T47D (cell line): Measurements from ENCODE around the gene OR6K6.

ENCODE experiments used
- DNase-seq, 2 experiments: peaks; one replicate each; pipeline versions ENCODE4 v3.0.0 to v3.0.0-alpha.2; 2011 to 2012; ENCODE audit warnings: low read depth in 1 of 2, low spot score in 1 of 2
- JUND ChIP-seq: IDR thresholded peaks from 2 replicates; pipeline ENCODE4 v1.6.1; 2012; ENCODE audit warnings: low read depth
- in situ Hi-C: cut with HindIII; loops from 2 replicates; pipeline ENCODE4 v1.10.0; 2016; ENCODE audit warnings: low sequenced_read_pairs, low pct_unique_long_range_greater_than_20kb

OR6K6 gene

DNA sequence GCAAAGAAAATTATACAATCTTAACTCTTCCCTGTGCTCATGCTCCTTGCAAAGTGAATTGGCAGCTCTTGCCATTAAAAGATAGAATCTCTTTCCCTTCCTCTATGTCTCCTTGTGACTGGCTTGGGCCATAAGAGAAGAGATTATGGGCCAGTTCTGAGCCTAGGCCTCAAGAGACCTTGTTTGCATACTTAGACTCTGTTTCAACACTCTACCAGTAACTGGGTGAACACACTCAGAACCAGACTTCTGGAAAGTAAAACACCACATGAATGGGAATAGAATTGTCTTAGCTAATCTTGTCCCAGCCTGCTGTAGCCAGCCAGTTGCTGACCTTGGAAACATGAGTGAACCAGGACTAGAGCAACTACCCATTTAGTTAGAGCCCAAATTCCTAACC, 18.7 kb upstream of the OR6K6 start:
- no peak for DNase-seq
- in situ Hi-C loops = no loop called here
- TF ChIP-seq JUND = no peak

DNA sequence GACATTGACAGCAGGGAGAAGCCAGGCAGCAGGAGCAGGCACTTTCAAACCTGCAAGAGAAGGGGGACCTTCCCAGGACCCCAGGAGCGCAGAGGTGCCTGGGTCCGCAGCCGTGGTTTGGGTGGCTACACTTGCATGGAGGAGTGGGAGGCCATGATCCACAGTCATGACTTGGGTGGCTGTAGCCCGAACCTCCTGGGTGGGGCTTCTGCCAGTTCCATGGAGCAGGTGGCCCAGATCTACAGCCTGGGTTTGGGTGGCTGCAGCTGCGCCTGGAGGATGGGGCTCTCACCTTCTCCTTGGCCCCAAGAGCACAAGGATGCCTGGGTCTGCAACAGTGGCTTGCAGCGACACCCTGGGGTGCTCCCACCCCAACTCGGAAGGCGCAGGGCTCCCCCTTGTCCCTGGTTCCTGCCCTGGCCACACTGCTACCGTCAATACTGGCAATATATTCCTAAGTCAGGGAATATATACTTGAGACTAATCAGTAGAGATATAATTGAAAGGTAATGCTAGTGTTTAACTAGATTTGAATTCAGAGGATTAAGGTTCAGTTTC, 2.3 kb upstream of the OR6K6 start:
- no peak for DNase-seq
- TF ChIP-seq JUND = no peak
- in situ Hi-C loops = no loop called here

DNA sequence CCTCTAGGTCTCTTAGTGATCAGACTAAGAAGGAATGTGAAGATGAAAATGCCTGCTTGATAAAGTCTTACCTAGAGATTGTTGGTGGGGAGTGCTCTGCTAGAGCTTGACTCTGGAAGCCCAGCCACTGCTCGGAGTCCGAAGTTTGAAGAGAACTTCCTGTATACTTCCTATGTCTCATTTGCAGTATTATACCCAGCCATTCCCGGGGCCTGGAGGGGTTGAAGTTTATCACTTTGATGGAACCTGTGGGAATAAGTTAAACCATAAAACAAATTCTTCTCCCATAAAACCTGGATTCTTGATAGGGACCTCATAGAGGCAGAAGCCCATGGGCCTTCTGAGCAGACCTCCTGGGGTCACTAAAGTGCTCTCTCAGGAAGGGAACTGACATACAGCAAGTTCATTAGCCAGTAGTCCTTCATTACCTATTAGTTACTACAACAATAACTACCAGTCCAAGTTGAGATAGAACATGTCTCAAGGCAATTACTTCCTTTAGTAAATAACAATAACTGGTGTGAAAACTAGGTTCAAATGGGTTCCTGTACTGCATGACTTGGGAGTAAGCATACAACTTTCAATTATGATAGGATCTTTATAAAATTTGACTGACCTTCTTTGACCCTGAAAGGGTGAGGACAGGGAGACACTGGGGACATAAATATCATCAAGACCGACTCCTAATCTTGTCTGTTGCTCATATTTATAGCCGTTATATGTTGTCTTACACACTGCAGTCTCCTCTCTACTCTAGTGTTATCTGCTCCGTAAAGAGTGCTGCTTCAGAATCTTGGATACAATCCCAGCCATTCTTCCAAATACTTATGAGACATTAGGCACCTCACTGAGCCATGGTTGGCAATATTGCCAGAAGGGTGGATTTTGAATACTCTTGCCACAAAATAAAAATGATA, 17.7 kb downstream of the OR6K6 start, which contains the start of gene OR6N1:
Gene OR6N1 (minus strand): TSS at position 246 of the 917 bp plus-strand sequence. CDS start 5,513 bp downstream, outside the sequence.
- no peak for TF ChIP-seq JUND
- in situ Hi-C loops = no loop called here
- DNase-seq = no peak

DNA sequence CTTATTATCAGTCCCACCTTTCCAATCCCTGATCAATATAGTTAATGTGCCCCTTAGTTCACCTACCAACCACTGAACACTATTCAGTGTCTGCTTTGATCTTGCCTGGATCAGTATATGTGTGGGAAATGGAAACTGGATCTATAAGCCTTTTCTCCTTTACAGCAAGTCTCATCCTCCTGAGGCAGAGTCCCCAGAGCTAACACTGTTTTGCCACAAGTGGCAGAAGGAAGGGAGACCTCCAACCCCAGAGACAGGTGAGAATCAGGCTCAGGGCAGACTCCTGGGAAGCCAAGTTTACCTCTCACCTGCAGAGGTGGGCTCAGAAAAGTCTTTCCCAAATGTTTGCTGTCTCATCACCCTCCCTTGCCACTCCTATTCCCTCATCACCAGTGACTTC, 26.6 kb downstream of the OR6K6 start, which contains the start of gene OR6N2:
Gene OR6N2 (minus strand): TSS at position 101 of the 400 bp plus-strand sequence. CDS start 3,569 bp downstream, outside the sequence.
- in situ Hi-C loops = no loop called here
- DNase-seq = no peak
- no peak for TF ChIP-seq JUND

DNA sequence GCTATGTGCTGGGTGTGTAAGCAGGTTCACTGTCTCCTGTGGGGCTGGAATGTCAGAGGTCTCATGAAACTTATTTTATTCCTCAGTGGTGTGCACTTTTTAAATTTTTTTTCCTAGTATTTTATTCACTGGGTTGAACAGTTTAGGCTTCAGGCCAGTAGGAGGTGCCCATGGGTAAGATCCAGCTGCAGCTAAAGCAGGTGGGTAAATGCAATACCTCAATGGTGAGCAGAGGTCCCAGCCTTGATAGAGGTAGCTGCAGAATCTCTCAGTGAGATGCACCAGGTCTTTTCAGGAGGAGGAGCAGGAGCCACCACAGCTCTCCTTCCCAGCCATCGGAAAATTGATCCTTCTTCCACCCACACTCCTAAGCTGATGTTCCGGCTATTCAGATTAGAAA, 39.1 kb downstream of the OR6K6 start:
- in situ Hi-C loops = no loop called here
- DNase-seq = no peak
- TF ChIP-seq JUND = no peak

DNA sequence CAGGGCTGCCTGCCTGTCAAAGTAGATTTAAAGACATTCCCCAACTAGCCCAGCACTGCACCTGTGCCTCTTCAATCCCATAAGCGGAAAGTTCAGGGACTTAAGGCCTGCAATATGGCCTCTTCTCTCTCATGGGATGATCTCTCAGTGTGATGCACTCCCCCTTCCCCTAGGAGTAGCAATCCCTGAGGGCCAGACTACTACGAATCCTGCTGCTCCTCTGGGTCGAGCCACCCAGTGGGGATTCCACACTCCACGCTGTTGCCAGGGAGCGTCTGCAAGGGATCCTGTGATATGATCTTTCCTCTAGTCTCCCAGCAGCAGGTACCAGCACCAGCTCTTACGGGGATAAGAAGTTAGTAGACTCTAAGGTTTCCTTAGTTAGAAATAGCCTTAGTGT, 39.7 kb downstream of the OR6K6 start:
- in situ Hi-C loops = no loop called here
- TF ChIP-seq JUND = no peak
- no peak for DNase-seq

DNA sequence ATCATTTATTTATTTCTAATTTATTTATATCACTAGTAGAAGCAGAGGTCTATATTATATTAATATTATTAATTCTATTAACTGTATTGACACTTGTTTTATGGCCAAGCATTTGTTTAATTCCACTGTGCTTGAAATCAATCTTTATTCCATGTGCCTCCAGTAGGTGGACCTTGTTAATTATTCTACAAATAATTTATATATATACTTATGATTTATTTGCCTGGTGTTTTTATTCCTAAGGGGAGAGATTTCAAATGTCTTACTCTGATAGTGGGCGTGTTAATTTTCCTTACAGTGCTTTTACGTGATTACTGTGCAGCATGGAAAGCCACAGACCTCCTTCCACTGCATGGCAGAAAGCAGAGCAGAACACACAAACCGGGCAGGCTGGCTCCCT, 44.0 kb downstream of the OR6K6 start:
- DNase-seq = no peak
- in situ Hi-C loops = no loop called here
- TF ChIP-seq JUND = no peak

DNA sequence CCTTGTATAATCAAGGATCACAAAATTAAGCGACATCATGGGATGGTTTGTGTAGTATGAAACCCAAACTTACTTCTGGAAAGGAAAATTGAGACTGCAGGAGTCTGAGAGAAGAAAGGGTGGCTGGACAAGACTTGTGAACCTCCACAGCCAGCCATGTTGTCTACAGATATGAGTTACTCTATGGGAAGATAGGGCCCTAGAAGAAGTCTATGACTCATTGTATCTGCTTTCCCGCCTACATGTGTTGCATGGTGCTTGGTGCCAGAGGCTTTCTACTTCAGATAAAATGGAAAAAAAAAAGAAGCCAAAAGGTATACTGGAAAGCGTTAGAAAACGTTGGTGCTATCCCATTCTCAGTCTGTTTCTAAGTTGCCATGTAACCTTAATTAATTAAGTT, 45.2 kb downstream of the OR6K6 start:
- in situ Hi-C loops = no loop called here
- no peak for TF ChIP-seq JUND
- DNase-seq = no peak

DNA sequence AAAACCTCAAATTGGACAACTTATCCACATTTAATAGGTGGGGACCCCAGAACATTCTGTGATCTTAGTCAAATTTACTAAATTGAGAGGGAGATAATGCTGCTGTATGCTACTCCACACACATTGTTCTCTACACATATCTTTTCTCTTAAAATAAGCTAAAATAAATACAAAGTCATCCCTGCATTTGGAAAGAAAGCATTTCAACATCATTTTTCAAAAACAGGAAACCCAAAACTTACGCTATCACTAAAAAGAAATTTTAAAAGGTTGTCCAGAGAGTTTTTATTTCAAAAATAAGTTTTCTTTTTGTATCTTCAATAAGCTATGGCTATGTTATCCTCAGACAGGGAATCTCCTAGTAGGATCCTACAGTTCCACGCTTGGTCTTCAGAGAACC, 46.0 kb downstream of the OR6K6 start:
- DNase-seq = no peak
- TF ChIP-seq JUND = no peak
- in situ Hi-C loops = no loop called here

DNA sequence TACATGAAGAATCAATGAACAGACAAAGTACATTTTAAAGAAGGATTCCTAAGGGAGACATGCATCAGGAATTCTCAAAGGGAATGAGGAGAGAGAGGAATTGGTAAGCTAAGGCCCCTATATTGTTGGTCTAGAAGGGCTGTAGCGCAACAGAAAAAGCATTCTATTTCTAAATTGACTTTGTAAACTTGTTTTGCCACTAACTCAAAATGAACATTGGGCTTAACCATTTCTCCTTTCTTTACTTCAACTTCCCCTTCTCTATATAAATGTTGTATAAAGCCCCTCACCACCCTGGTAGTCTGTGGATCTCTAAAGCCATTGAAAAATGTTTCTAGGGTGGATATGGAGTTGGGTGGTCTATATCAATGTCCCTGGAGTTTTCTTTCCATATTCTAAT, 46.9 kb downstream of the OR6K6 start:
- in situ Hi-C loops = no loop called here
- no peak for TF ChIP-seq JUND
- DNase-seq = no peak

DNA sequence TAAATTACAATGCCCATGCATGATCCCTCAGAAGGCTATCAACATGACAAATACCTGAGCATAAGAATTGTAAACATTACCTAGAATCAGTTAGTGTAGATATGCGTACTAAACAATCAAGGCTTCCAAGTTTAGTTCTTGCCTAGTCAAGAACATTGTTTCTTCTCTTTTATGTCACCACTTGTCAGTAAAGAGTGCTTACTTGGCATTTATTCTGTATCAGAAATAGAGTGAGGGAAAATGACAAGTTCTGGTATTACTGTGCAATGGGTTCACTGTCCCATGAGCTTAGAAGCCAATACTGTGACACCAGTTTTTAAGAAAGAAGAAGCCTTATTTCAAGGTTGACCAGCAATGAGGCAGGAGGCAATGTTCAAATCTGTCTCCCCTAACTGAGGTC, 49.2 kb downstream of the OR6K6 start:
- in situ Hi-C loops = no loop called here
- DNase-seq = no peak
- TF ChIP-seq JUND = no peak
